T-helper 2 cell (primary cell): ENCODE measurements around the gene SLC16A4.

ENCODE experiments used
- DNase-seq, 5 experiments: peaks; one replicate each; pipeline versions ENCODE4 v3.0.0 to v3.0.0-alpha.2; 2012 to 2022

The SLC16A4 gene

DNA sequence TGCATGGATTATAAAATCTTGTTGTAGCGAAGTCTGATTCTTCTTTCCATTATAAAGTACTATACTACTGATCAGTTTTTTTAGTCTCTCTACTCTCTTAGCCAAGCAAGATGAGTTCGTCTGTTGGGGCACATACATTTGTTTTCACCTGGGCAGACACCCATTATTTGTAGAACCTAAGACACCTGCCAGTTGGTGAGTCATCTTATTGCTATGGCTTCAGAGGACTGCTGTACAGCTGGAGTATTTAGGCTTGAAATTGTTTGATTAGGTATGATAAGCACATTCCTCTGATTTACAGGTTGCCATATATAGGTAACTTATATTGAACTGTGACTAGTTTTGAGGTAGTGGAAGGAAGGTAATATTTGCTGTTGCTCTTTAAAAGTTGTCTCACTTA lies 34.4 kb downstream of the SLC16A4 start:
- DNase-seq, result no peak

DNA sequence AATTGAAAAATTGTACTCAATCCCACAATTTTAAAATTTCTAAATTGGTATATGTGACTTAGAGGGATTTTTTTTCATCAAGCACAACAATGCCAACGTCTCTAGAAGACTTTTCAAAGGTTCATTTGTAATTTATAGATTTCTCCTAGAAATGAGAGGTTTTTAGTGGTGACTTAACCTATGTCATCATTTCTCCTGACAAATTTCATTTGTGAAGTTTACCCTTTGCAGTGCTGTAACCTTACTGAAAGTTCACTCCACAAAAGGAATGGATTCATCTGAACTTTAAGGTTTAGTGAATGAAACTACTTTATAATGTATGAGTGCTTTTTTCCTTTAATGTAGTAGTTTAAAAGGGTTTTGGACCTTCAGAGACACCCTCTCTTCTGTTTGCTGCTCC lies 35.5 kb downstream of the SLC16A4 start:
- no peak for DNase-seq

DNA sequence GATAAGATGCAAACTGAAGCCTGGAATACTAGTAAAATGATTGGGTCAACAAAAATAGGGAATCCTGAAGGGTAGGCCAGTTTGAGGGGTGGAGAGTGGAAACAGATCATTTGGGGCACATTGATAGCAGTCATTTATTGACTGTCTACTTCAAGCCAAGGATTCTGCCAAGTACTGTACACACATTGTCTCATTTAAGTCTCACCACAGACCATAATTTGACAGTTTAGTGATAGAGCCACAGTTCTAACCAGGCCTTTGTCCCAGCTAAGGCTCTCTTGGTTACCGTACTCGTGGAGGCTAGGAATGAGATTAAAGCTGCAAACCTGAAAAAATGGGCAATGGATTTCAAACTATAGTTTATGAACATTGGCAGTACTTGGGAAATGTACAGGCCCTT lies 40.5 kb downstream of the SLC16A4 start:
- peak in 1 of 5 experiments; percentile 64 for DNase-seq

DNA sequence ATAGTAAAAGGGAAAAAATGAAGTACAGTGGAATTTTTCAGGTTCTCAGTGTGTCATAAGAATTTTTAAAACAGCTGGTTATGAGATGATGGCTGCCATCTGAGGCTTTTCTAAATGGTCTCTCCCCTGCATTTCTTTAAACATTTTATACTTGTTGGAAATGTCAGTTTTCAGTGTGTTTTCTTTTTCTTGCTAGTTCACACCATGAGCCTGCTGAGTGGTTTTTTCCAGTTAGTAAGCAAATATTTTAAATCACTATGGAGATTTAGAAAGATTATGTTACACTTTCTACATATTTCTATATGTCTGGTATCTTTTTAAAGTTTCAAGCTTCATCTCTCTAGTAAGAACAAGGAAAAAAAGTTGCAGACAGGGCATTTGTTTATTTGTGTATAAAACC lies 42.1 kb downstream of the SLC16A4 start:
- DNase-seq, result no peak

DNA sequence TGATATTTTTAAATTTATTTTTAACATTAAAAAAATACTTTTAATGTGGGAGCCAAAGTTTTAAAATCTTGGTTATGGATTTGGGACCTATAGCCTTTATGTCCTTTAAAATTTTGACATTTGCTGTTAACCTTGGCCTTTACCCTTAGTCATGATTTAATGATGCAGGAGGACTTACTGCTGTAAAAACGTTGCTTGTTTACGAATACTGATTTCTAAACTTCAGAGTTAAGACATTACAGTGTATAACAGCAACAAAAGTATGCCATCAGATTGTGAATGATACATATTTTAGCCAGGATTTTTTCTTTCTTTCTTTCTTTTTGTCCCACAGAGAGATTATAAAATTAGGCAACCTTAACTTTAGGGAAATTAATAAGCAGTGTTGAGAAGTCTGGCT lies 42.8 kb downstream of the SLC16A4 start:
- no peak for DNase-seq

DNA sequence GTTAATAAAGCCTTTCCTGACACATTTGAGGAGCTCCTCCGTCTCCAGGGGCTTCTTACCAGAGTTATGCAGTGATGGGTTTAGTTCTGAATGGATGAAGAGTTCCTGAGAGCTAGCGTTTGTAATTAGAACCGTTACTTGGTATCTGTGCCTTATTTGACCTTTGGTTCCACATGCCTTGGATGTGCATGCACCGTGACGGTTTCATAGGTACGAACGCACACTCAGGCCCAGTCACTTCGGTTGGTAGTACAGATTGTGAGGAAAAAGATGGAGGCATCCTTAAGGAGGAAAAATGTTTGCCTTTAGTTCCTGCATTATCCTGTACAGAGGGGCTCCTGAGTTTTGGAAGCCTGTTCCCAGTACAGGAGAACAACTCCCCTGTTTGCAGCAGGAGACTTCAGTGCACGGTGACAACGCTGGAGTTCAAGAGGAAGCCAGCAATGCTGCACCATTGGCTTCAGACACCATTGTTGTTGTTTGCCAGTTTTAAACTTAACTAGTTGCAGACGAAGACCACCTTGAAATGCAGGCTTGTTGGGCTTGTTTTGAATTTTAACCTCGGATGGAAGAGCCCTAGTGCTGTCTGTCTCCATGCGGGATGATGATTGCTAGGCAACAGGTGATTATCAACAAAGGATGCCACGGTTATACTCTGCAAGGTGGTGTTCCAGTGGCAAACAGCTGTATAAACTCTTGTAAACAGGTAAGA lies 43.5 kb downstream of the SLC16A4 start:
- no peak for DNase-seq

DNA sequence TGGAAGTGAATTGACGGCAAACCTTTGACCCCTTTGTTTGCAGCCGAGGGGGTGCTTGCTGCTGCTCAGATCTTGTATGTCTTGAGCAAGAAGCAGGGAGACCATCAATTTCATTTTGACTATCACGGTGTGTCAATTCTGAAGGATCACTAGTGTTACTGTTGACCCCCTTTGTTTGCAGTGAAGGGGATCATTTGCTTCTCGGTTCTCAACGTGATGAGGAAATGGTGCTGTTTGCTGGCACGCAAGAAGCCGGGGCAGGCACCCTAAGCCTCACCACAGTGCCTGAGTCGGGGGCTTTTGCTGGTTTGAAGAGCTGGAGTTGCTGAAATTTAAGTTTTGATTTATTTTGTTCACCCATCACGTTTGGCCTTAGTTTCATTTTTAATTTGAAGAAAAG lies 44.1 kb downstream of the SLC16A4 start:
- DNase-seq, result no peak

DNA sequence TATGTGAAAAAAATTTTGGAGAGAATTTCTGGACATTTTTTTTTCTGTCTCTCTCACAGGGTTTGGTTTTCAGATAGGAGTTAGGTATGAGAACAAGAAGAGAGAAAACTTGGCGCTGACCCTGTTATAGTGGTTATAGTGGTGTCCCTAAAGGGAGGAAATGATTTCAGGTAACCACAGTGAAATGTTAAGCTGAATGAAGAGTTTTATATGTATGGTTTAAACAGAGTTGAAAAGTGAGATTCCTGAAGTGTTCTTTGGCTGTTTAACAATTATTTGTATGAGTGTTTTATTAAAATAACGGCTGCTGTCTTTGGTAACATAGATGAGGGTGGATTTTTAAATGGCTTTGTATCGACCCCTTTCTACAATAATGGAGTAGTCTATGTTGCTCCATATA lies 45.3 kb downstream of the SLC16A4 start:
- peak in 1 of 5 experiments; percentile 37 for DNase-seq

DNA sequence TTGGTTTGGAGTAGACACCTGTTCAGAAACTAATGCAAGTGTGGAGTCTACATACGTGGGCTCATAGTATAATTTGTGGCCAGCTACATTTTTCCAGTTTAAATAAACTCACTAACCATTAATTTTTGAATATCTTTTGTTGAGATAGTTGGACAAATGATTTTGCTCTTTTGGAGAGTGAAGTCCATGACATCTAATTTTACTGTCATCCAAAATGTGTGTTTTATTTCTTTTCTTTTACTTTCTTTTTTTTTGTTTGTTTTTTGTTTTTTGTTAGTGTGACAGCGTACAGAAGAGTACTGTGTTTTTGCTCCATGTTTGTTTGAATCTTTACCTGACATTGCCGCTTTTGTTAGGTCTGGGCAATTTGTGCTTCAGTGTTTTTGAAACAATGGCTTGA lies 46.7 kb downstream of the SLC16A4 start:
- DNase-seq, result no peak

DNA sequence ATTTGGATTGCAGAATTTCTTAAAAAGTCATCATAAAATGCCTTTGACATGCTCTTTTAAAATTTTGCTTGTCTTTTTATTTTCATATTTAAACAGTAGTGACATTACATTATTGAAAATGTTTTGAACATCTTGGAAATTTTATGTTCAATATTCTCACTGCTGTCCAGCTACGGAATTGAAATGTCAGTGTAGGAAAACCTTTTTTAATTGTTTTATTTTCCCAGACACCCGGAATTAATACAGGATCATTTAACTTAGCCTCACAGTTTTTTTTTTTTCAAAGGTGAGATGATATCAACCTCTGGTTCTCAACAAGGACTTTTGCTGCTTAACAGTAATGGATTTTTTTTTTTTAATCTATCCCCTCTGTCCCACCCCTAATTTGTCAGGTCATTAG lies 47.6 kb downstream of the SLC16A4 start:
- no peak for DNase-seq

DNA sequence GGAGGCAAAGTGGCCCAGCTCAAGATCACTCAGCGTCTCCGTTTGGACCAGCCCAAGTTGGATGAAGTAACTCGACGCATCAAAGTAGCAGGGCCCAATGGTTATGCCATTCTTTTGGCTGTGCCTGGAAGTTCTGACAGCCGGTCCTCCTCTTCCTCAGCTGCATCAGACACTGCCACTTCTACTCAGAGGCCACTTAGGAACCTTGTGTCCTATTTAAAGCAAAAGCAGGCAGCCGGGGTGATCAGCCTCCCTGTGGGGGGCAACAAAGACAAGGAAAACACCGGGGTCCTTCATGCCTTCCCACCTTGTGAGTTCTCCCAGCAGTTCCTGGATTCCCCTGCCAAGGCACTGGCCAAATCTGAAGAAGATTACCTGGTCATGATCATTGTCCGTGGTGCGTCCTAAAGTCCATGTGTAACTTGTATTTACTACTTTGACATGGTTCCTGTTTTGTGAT lies 48.9 kb downstream of the SLC16A4 start:
- no peak for DNase-seq

DNA sequence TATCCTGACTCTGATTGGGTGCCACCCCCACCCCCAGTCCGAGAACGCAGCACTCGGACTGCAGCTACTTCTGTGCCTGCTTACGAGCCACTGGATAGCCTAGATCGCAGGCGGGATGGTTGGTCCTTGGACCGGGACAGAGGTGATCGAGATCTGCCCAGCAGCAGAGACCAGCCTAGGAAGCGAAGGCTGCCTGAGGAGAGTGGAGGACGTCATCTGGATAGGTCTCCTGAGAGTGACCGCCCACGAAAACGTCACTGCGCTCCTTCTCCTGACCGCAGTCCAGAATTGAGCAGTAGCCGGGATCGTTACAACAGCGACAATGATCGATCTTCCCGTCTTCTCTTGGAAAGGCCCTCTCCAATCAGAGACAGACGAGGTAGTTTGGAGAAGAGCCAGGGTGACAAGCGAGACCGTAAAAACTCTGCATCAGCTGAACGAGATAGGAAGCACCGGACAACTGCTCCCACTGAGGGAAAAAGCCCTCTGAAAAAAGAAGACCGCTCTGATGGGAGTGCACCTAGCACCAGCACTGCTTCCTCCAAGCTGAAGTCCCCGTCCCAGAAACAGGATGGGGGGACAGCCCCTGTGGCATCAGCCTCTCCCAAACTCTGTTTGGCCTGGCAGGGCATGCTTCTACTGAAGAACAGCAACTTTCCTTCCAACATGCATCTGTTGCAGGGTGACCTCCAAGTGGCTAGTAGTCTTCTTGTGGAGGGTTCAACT lies 49.5 kb downstream of the SLC16A4 start:
- no peak for DNase-seq

DNA sequence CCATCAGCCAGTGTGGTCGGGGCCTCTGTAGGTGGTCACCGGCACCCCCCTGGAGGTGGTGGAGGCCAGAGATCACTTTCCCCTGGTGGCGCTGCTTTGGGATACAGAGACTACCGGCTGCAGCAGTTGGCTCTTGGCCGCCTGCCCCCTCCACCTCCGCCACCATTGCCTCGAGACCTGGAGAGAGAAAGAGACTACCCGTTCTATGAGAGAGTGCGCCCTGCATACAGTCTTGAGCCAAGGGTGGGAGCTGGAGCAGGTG lies 50.7 kb downstream of the SLC16A4 start:
- peak in 1 of 5 experiments; percentile 24 for DNase-seq

DNA sequence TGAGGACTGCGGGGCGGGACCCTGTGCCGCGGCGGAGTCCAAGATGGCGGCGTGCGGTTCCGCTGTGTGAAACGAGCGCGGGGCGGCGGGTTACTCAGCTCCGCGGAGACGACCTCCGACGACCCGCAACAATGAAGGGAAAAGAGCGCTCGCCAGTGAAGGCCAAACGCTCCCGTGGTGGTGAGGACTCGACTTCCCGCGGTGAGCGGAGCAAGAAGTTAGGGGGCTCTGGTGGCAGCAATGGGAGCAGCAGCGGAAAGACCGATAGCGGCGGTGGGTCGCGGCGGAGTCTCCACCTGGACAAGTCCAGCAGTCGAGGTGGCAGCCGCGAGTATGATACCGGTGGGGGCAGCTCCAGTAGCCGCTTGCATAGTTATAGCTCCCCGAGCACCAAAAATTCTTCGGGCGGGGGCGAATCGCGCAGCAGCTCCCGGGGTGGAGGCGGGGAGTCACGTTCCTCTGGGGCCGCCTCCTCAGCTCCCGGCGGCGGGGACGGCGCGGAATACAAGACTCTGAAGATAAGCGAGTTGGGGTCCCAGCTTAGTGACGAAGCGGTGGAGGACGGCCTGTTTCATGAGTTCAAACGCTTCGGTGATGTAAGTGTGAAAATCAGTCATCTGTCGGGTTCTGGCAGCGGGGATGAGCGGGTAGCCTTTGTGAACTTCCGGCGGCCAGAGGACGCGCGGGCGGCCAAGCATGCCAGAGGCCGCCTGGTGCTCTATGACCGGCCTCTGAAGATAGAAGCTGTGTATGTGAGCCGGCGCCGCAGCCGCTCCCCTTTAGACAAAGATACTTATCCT lies 51.2 kb downstream of the SLC16A4 start:
- DNase-seq, result peak; percentile 24 to 69 (median 42)

DNA sequence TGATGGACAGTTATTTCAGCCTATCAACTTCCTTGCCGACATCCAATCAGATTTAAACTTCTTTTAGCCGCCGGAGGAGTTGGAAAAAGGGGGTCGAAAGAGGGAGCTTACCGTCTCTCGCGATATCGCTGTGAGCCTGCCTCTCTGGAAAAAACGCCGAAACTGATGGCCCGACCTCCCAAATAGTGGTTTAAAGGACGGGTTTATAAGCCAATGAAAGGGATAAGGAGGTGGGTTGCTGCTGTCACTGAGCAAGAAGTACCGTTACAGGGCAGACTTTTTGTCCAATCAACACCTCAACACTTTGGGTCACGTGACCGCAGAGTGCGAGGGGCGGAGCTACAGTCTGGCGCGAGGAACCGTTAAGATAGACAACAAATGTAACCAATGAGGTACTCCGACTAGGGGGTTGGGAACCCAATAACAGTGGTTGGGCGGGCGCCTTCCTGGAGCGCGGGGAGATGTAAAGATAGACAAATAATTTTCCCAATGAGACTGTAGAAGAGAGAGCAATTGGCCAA lies 51.9 kb downstream of the SLC16A4 start, which contains the start of gene RBM15:
Gene RBM15, plus strand, starts transcription at position 492 of the 521 bp plus-strand sequence. Its CDS starts 29 bp downstream, at position 521.
- DNase-seq, result peak; percentile 84 to 100 (median 95)

DNA sequence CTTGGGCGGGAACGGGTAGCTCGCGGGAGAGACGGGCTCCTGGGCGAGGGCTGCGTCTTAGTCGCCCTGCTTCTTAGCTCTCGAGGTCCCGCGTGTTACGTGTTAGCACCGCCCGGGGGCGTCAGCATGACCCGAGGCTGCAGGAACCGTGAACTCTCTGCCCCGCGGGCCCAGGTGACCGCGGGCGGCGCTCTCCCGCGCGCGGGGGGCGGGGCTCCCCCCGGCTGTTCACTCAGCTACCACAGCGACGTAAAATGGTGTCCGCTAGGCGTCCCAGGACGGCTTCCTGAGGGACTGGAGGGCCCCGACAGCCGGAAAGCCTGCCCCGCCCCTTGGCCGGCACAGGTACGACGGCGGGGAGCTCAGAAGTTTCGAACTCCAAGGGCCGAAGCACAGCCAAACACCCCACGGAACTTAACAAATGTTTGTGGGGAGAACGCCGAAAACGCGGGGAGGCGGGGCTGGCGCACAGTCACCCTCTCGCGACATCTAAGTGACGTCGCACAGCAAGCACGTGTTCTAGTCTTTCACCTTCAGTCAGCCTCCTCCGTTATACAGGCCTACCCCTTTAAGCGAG lies 52.4 kb downstream of the SLC16A4 start:
- peak; percentile 83 to 97 (median 92) for DNase-seq

DNA sequence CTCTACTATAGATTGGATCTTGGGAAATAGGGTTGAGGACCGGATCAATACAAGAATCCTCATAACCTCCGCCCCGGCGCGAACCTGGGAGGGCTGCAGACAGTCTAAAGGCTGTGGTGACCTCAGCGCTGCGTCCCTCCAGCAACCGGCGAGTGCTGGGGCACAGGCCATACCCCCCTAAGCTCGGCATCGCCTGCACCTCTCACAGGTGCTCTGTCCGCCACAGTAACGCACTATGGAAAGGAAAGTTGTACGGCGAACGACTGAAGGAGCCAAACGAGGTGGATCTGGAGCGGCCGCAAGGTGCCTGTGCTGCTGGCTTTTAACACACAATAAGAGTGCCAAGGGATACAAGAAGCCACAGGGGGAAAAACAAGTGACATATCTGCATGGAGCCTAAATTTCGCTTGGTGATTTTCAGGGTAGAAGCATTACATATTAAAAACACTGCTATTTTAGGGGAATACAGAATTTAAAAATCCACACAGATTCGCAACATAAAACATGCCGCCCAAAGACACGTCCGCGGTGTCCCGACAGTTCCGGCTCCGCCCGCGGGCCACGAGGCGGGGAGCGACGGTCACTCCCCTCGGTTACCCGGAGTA lies 53.0 kb downstream of the SLC16A4 start:
- peak in 1 of 5 experiments; percentile 18 for DNase-seq

DNA sequence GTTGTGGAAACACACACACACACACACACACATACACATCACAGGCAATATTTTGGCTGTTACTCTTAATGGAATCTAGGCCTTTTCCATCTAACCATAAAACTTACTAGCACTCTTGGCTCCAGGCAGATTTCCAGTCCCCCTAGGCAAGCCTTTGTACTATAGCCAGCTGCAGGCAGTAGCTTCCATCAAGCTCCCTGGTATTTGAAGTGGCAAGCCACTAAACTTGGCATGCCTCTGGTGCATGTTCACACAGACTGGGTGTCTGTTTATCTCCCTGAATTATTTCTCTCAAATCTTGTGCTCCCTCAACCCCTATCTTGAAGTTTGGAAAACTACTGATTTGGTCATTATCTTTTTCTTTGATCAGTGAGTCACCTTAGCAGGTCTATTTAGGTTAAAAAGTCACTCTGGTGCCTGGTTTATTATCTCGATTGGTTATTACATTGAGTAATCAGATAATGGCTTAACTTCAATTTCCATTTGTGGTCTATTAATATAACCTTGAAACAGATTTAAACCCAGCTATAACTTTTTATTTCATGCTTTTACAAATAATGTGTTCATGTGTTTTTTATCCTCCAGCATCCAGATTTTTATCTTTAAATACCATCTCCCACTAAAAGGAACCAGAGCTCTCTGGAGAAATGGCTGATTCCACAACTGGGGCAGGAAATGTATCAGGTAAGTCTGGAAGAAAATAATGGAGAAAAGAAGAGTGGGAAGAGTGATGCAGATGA lies 54.4 kb downstream of the SLC16A4 start:
- DNase-seq, result peak in 1 of 5 experiments; percentile 20

DNA sequence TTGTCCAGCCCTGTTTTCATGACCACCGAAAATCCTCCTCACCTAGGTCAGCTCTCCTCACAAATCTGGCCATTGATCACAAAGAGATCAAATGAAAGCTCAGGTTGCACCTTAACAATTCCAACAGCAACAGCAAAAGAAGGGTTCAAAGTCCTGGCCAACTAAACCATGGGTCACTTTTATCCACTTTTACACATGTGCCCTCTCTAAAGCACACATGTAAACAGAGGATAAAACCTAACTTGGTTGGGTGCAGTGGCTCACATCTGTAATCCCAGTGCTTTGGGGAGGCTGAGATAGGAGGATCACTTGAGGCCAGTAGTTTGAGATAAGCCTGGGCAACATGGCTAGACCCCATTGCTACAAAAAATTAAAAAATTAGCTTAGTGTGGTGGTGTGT lies 55.6 kb downstream of the SLC16A4 start:
- DNase-seq, result no peak

DNA sequence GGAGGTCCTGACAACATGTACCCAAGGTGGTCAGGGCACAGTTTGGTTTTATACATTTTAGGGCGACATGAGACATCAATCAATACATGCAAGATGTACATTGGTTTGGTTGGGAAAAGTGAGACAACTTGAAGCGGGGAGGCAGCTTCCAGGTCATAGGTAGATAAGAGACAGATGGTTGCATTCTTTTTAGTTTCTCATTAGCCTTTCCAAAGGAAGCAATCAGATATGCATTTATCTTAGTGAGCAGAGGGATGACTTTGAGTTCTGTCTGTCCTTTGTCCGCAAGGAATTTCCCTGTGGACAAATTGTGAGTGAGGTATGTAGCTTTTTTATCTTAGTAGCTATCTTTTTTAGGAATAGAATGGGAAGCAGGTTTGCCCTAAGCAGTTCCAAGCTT lies 62.1 kb downstream of the SLC16A4 start:
- no peak for DNase-seq

DNA sequence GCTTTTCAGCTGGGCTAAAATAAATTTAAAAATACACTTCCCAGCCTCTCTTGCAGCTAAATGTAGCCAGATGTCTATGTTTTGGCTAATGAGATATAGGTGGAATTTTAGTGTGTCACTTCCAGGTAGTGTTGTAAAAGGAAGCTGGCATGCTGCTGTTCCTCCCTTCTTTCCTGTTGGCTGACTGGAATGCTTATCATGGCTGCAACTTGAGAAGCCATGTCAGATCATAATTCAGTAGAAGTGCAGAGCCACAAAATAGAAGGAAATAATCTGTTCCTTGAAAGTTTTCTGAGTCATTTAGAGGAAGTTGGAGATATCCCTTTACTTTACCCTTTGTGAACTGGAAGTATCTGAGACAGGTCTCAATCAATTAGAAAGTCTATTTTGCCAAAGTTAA lies 62.6 kb downstream of the SLC16A4 start:
- no peak for DNase-seq

DNA sequence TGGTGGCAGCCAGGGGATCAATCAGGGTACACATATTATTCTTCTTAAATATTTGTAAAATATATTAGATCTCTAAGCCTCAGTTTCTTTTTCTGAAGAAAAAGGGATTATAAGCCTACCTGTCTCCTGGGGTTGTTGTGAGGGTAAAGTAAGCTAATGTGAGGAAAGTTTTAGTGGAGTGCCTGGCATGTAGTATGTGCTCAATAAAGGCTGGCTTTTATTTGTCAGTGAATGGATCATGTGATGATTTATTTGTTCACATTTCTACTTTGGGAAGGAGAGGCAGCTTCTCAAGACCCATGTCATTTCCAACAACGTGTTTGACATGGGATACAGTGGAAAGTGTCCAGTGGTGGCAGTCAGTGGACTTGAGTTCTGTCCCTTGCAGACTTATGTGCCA lies 64.0 kb downstream of the SLC16A4 start:
- no peak for DNase-seq
